PFSK-1 (cell line): ENCODE data around the gene RPLP2.

Source experiments
- FOXP2 ChIP-seq: optimal IDR thresholded peaks from 2 replicates; pipeline ENCODE3; 2011; ENCODE audit warnings: borderline replicate concordance, control low read depth, inconsistent platforms; ENCODE audit not compliant: insufficient read depth; ENCODE audit errors: extremely low read length, extremely low read depth
- POLR2AphosphoS5 ChIP-seq: IDR thresholded peaks from 2 replicates; pipeline ENCODE4 v1.6.1; 2012; ENCODE audit warnings: low read depth, mild to moderate bottlenecking, control low read depth, low read length, moderate library complexity
- REST ChIP-seq, 2 experiments: IDR thresholded peaks; 2 replicates each; pipeline versions ENCODE4 v1.6.1 to v1.8.0; 2011 to 2012; ENCODE audit warnings: low read depth in 2 of 2, low read length in 2 of 2, control low read depth in 1 of 2, inconsistent platforms in 1 of 2, mild to moderate bottlenecking in 1 of 2, moderate library complexity in 1 of 2; ENCODE audit not compliant: insufficient read depth in 1 of 2

GRCh38 chr11:849951-850774, 40.4 kb downstream of the RPLP2 start:
- TF ChIP-seq POLR2AphosphoS5 (no peak), FOXP2 (no peak), REST (IDR thresholded peaks at IDR 0.05; ENCODE audit: insufficient read depth in 1 of 2, low read depth in 2 of 2, low read length in 2 of 2) (no peak)
